ENCODE measurements around the gene MCF2L.
"Not testable (repeated sequence)": the region's sequence is repeated elsewhere in the genome, so short reads cannot be mapped to it uniquely, and the experiment has no call there.

MCF2L gene

GRCh38 chr13:113099142-113099541 is 130.1 kb downstream of the MCF2L start:
- DNase-seq, result no peak

GRCh38 chr13:113102302-113102701 is 133.3 kb downstream of the MCF2L start:
- not testable (repeated sequence) for DNase-seq

GRCh38 chr13:113102727-113103126 is 133.7 kb downstream of the MCF2L start:
- no peak for DNase-seq

GRCh38 chr13:113103646-113104045 is 134.6 kb downstream of the MCF2L start:
- DNase-seq, result no peak

- no peak for DNase-seq
Measured at GRCh38 chr13:113105032-113105920, 136.3 kb downstream of the MCF2L start, which contains the start of gene F7. Gene F7 (plus strand): TSS chr13:113105791. CDS start chr13:113105842, 51 bp downstream.

DNA sequence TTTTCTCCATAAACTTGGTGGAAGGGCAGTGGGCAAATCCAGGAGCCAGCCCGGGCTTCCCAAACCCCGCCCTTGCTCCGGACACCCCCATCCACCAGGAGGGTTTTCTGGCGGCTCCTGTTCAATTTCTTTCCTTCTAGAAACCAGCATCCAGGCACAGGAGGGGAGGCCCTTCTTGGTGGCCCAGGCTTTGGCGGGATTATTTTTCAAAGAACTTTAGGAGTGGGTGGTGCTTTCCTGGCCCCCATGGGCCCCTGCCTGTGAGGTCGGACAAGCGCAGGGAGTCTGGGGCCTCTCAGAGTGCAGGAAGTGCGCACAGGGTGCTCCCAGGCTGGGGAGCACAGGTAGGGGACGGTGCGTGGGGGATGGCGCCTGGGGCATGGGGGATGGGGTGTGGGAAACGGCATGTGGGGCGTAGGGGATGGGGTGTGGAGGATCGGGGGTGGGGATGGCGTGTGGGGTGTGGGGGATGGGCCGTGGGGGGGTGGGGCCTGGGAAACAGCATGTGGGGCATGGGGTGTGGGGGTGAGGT is 137.0 kb downstream of the MCF2L start:
- DNase-seq, result no peak

- DNase-seq, result no peak
Measured at GRCh38 chr13:113106711-113107351, 137.8 kb downstream of the MCF2L start.

- DNase-seq, result not testable (repeated sequence)
Measured at GRCh38 chr13:113108521-113108920, 139.5 kb downstream of the MCF2L start.

- no peak for DNase-seq
Measured at GRCh38 chr13:113109151-113110047, 140.4 kb downstream of the MCF2L start.

DNA sequence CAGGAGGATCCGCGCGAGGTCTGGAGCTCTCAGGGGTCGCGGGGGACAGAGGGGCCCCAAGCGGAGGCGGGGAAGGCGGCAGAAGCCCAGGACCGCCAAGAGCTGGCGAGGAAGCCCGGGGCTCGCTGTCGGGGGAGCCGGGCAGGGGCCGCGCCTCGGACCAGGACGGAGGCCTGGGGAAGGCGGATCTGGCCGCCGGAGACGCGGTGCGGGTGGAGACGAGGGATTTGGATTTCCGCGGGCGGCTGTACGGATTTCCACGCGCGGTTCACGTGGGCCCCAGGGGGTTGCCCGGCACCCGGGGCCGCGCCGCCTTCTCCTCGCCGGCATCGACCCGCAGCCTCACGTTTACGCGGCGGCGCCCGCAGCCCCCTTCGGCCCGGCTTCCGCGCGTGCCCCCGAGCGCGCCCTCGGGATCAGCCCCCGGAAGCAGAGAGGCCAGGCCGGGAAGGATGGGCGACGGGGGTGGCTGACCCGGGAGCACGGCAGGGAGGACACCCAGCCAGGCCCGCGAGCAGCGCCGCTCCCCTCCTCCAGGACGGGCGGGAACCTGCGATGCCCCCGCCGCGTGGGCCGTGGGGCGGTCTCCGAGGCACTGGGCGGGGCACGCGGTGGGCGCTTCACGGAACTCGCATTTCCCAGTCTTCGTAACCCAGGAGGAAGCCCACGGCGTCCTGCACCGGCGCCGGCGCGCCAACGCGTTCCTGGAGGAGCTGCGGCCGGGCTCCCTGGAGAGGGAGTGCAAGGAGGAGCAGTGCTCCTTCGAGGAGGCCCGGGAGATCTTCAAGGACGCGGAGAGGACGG is 141.2 kb downstream of the MCF2L start:
- peak in 1 of 2 donors; percentile 31 for DNase-seq

DNA sequence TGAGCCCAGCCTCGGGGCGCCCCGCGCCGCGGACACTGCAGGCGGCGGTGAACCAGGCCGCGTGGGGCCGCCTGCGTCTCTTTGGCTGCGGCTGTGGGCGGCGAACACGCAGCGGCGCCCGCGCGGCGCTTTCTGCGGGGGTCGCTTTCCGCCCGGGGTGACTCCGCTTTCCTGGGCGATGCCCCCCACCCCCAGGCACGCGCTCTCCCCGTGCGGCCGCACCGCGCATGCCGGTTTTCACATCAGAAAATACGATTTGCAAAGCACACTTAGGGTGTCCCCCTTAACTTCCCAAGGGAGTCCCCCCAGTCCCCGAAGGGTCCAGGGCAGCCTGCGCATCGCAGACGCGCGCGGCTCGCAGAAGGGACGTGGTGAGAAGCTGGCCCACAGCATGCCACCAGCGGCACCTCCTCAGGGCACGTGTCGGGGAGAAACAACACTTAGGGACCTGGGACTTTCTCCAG is 141.9 kb downstream of the MCF2L start:
- DNase-seq, result no peak

DNA sequence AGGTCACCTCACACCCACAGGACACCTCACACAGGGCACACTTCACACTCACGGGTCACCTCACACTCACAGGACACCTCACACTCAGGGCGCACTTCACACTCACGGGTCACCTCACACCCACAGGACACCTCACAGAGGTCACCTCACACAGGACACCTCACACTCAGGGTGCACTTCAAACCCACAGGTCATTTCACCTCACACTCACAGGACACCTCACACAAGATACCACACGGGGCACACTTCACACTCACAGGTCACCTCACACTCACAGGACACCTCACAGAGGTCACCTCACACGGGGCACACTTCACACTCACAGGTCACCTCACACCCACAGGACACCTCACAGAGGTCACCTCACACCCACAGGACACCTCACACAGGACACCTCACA is 142.8 kb downstream of the MCF2L start:
- DNase-seq, result not testable (repeated sequence)

DNA sequence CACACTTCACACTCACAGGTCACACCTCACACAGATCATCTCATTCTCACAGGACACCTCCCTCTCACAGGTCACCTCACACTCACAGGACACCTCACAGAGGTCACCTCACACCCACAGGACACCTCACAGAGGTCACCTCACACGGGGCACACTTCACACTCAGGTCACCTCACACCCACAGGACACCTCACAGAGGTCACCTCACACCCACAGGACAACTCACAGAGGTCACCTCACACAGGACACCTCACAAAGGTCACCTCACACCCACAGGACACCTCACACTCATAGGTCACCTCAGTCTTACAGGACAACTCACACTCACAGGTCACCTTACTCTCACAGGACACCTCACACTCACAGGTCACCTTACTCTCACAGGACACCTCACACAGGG is 143.5 kb downstream of the MCF2L start:
- DNase-seq, result not testable (repeated sequence)

GRCh38 chr13:113112893-113113845 is 144.2 kb downstream of the MCF2L start:
- DNase-seq, result peak in 1 of 2 donors; percentile 0

- no peak for DNase-seq
Measured at GRCh38 chr13:113113846-113114271, 144.8 kb downstream of the MCF2L start.

GRCh38 chr13:113114511-113115362 is 145.7 kb downstream of the MCF2L start:
- peak in 1 of 2 donors; percentile 0 for DNase-seq

DNA sequence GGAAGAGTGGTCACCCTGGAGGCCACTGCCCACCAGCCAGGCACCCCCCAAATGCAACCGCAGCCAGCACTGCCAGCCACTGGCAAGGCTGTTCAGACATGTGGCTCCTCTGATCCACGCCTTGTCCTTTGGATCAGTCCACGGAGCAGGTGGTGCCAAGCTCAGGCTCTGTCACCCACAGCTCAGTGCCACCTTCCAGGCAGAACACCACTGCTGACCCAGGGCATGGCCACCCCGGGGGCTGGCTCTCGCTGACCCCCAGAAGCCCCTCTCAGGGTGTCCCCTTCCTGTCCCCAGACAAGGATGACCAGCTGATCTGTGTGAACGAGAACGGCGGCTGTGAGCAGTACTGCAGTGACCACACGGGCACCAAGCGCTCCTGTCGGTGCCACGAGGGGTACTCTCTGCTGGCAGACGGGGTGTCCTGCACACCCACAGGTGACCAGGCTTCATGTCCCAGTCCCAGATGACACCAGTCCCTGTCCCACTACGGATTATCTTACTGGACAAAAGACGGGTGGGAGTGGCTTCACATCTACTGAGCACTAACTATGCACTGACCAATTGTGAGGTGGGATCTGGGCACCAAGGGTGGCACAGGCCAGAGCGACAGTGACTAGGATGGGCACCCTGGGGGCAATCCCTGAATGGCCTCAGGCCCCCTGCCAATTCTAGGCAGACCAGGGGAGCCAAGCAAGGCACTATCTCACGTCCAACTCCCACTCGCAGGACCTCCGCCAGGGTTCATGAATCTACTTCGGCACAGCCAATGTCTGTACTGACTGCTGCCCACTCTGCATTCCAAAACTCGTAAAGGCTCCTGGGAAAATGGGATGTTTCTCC is 146.6 kb downstream of the MCF2L start:
- DNase-seq, result no peak

- no peak for DNase-seq
Measured at GRCh38 chr13:113116206-113116800, 147.3 kb downstream of the MCF2L start.

Measured in CD4-positive, alpha-beta T cell treated with Interferon alpha-2 for 1 hour (primary cell).